SU-DHL-6 (cell line): ENCODE results near the gene SNAP91.

Experiments
- H2AFZ ChIP-seq: fragments of 200-600 bp; sonication (generic); 2 replicates; pipeline ENCODE4 v1.6.1; 2014; ENCODE audit warnings: low read depth, mild to moderate bottlenecking, moderate library complexity, mixed read lengths, antibody characterized with exemption, low read length; ENCODE audit not compliant: severe bottlenecking
- H3F3A ChIP-seq: fragments of 200-600 bp; shearing (Covaris generic); 2 replicates; pipeline ENCODE4 v1.6.0; 2016; ENCODE audit warnings: antibody characterized with exemption, mild to moderate bottlenecking; ENCODE audit not compliant: insufficient read depth
- H3K27ac ChIP-seq: fragments of 200-600 bp; sonication (generic); 2 replicates; pipeline ENCODE4 v1.5.1; 2016; ENCODE audit warnings: low read depth, mild to moderate bottlenecking, low read length, moderate library complexity, mixed read lengths
- H3K27me3 ChIP-seq: fragments of 200-600 bp; sonication (generic), shearing (Covaris generic); 2 replicates; pipeline ENCODE4 v1.6.0; 2014; ENCODE audit warnings: mild to moderate bottlenecking, low read length
- H3K36me3 ChIP-seq: fragments of 200-600 bp; sonication (generic); 2 replicates; pipeline ENCODE4 v1.6.1; 2014; ENCODE audit warnings: mild to moderate bottlenecking, low read length, mixed read lengths
- H3K4me2 ChIP-seq: fragments of 300-600, 200-600 bp; shearing (Covaris generic), sonication (generic); 2 replicates; pipeline ENCODE4 v1.6.0; 2014; ENCODE audit warnings: low read length, low read depth, mild to moderate bottlenecking; ENCODE audit not compliant: poor library complexity, severe bottlenecking
- H3K4me3 ChIP-seq: fragments of 200-600 bp; sonication (generic); 2 replicates; pipeline ENCODE4 v1.5.1; 2014; ENCODE audit warnings: antibody characterized with exemption, low read length, mild to moderate bottlenecking, mixed read lengths; ENCODE audit not compliant: insufficient read depth, poor library complexity, severe bottlenecking
- H3K79me2 ChIP-seq: fragments of 200-600 bp; sonication (generic); 2 replicates; pipeline ENCODE4 v1.6.1; 2014; ENCODE audit warnings: mild to moderate bottlenecking, low read length, moderate library complexity; ENCODE audit not compliant: insufficient read depth
- H3K9ac ChIP-seq: fragments of 200-600 bp; sonication (generic); 2 replicates; pipeline ENCODE4 v1.7.0; 2014; ENCODE audit warnings: mild to moderate bottlenecking, low read length
- H3K9me2 ChIP-seq: fragments of 200-600 bp; sonication (generic); replicated peaks from 2 replicates; pipeline ENCODE4 v1.6.1; 2014; ENCODE audit warnings: low read length; ENCODE audit not compliant: insufficient read depth
- H3K9me3 ChIP-seq: fragments of 200-600 bp; sonication (generic); 2 replicates; pipeline ENCODE4 v1.6.1; 2014; ENCODE audit warnings: low read length, mixed read lengths; ENCODE audit not compliant: insufficient read depth
- H4K20me1 ChIP-seq: fragments of 200-600 bp; sonication (generic); 2 replicates; pipeline ENCODE4 v1.6.1; 2014; ENCODE audit warnings: low read depth, mild to moderate bottlenecking, antibody characterized with exemption, low read length, moderate library complexity, mixed read lengths
- EZH2phosphoT487 ChIP-seq: fragments of 200-600 bp; sonication (generic), shearing (Covaris generic); conservative IDR thresholded peaks from 2 replicates; pipeline ENCODE4 v1.6.1; 2018; ENCODE audit warnings: mild to moderate bottlenecking, antibody characterized with exemption, low read length, moderate library complexity, mixed read lengths
- TF ChIP-seq, protein P1 (sequence below): fragments of 200-600 bp; sonication (generic); IDR thresholded peaks from one replicate; pipeline ENCODE4 v1.5.1; 2017; ENCODE audit warnings: antibody characterized with exemption, mild to moderate bottlenecking, low read length, moderate library complexity; ENCODE audit not compliant: insufficient read depth, poor library complexity, severe bottlenecking

SNAP91 gene

GRCh38 chr6:83711958-83712357 lies 3.1 kb upstream of the SNAP91 start:
- peaks cover 9% of the 10 kb centered on the region; the same call in 1 of the 2 replicates for H3K9me3 ChIP-seq
- no peaks in the 10 kb centered on the region for H3F3A ChIP-seq
- H3K4me2 ChIP-seq = no peak overlapping the region
- H2AFZ ChIP-seq = no peak overlapping the region
- H3K9me2 ChIP-seq = no peaks in the 10 kb centered on the region; the same call in 1 of the 2 replicates
- no peaks in the 10 kb centered on the region for H3K27me3 ChIP-seq
- no peak overlapping the region for H3K4me3 ChIP-seq
- no peaks in the 10 kb centered on the region for H4K20me1 ChIP-seq
- H3K9ac ChIP-seq = no peak overlapping the region
- no peaks in the 10 kb centered on the region for H3K36me3 ChIP-seq
- H3K27ac ChIP-seq = no peak overlapping the region
- no peak for TF ChIP-seq EZH2phosphoT487
- no peaks in the 10 kb centered on the region for H3K79me2 ChIP-seq

- Histone ChIP-seq H3K79me2 (no peaks in the 10 kb centered on the region), H3K4me3 (no peak overlapping the region), H3K9me3 (peaks cover 9% of the 10 kb centered on the region; the same call in 1 of the 2 replicates), H3K27ac (no peak overlapping the region), H3K9ac (no peak overlapping the region), H3F3A (no peaks in the 10 kb centered on the region), H3K36me3 (no peaks in the 10 kb centered on the region), H4K20me1 (no peaks in the 10 kb centered on the region), H2AFZ (no peak overlapping the region), H3K9me2 (no peaks in the 10 kb centered on the region; the same call in 1 of the 2 replicates), H3K4me2 (no peak overlapping the region), H3K27me3 (no peaks in the 10 kb centered on the region)
- TF ChIP-seq, protein P1, sequence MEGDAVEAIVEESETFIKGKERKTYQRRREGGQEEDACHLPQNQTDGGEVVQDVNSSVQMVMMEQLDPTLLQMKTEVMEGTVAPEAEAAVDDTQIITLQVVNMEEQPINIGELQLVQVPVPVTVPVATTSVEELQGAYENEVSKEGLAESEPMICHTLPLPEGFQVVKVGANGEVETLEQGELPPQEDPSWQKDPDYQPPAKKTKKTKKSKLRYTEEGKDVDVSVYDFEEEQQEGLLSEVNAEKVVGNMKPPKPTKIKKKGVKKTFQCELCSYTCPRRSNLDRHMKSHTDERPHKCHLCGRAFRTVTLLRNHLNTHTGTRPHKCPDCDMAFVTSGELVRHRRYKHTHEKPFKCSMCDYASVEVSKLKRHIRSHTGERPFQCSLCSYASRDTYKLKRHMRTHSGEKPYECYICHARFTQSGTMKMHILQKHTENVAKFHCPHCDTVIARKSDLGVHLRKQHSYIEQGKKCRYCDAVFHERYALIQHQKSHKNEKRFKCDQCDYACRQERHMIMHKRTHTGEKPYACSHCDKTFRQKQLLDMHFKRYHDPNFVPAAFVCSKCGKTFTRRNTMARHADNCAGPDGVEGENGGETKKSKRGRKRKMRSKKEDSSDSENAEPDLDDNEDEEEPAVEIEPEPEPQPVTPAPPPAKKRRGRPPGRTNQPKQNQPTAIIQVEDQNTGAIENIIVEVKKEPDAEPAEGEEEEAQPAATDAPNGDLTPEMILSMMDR = no peak
- TF ChIP-seq EZH2phosphoT487 = no peak
Observed at GRCh38 chr6:83709748-83710050, 798 bp upstream of the SNAP91 start.

- no peaks in the 10 kb centered on the region for H3K27me3 ChIP-seq
- H4K20me1 ChIP-seq = no peaks in the 10 kb centered on the region
- H3K4me3 ChIP-seq = no peak overlapping the region
- no peaks in the 10 kb centered on the region for H3K36me3 ChIP-seq
- TF ChIP-seq, protein P1 = no peak
- no peak for TF ChIP-seq EZH2phosphoT487
- peaks cover 9% of the 10 kb centered on the region; the same call in 1 of the 2 replicates for H3K9me3 ChIP-seq
- H3K9ac ChIP-seq = no peak overlapping the region
- no peaks in the 10 kb centered on the region for H3K79me2 ChIP-seq
- no peaks in the 10 kb centered on the region; the same call in 1 of the 2 replicates for H3K9me2 ChIP-seq
- H3K27ac ChIP-seq = no peak overlapping the region
- H2AFZ ChIP-seq = no peak overlapping the region
- no peaks in the 10 kb centered on the region for H3F3A ChIP-seq
- H3K4me2 ChIP-seq = no peak overlapping the region
Observed at GRCh38 chr6:83708546-83708969, 343 bp downstream of the SNAP91 start.

- Histone ChIP-seq H3K9ac (no peak overlapping the region), H2AFZ (no peak overlapping the region), H3K36me3 (no peaks in the 10 kb centered on the region), H3K27me3 (no peaks in the 10 kb centered on the region), H3K9me2 (no peaks in the 10 kb centered on the region; the same call in 1 of the 2 replicates), H3K9me3 (peaks cover 9% of the 10 kb centered on the region; the same call in 1 of the 2 replicates), H3F3A (no peaks in the 10 kb centered on the region), H3K4me2 (no peak overlapping the region), H3K4me3 (no peak overlapping the region), H4K20me1 (no peaks in the 10 kb centered on the region), H3K79me2 (no peaks in the 10 kb centered on the region), H3K27ac (no peak overlapping the region)
- TF ChIP-seq EZH2phosphoT487 = no peak
Observed at GRCh38 chr6:83707829-83708545, 914 bp downstream of the SNAP91 start.
